ENCODE measurements around the gene TTR. TPM values are rescaled to one million over a fixed set of nuclear protein-coding genes. Genes with fewer than 3 reads are reported as not detected.

The TTR gene
- total and polyA plus RNA-seq, 2 experiments from 2014 or later: not detected

- Histone ChIP-seq H2AFZ (no peak overlapping the region), H3K27me3 (ENCODE audit: insufficient read depth) (no peaks in the 10 kb centered on the region), H3K4me3 (no peak overlapping the region), H3K27ac (ENCODE audit: low read depth) (peak overlapping the region; percentile 3; the same call in 1 of the 2 replicates), H3K36me3 (ENCODE audit: insufficient read depth) (peaks cover 6% of the 10 kb centered on the region; the same call in 1 of the 2 replicates), H3F3A (replicated peaks; ENCODE audit: low read depth) (no peaks in the 10 kb centered on the region), H4K20me1 (replicated peaks; ENCODE audit: insufficient read depth) (no peaks in the 10 kb centered on the region), H3K79me2 (replicated peaks; ENCODE audit: insufficient read depth) (no peaks in the 10 kb centered on the region), H3K9me2 (ENCODE audit: insufficient read depth) (no peaks in the 10 kb centered on the region), H3K4me2 (no peak overlapping the region), H3K4me1 (ENCODE audit: insufficient read depth) (peaks cover 11% of the 10 kb centered on the region)
- TF ChIP-seq CREB1 (CRISPR knock-in tag; IDR thresholded peaks at IDR 0.05; ENCODE audit: low read depth) (no peak), EZH2 (IDR thresholded peaks at IDR 0.05; ENCODE audit: low read depth, unreplicated experiment) (no peak), POLR2AphosphoS5 (IDR thresholded peaks at IDR 0.05; ENCODE audit: low read depth) (no peak), ZNF331 (CRISPR knock-in tag; IDR thresholded peaks at IDR 0.05; ENCODE audit: low read depth) (no peak), ETS1 (IDR thresholded peaks at IDR 0.05) (no peak), JUNB (IDR thresholded peaks at IDR 0.05; ENCODE audit: unreplicated experiment) (no peak), REST (IDR thresholded peaks at IDR 0.05; ENCODE audit: unreplicated experiment) (no peak), ZNF462 (CRISPR knock-in tag; IDR thresholded peaks at IDR 0.05) (no peak), EZH2phosphoT487 (IDR thresholded peaks at IDR 0.05; ENCODE audit: unreplicated experiment) (no peak), ZNF114 (CRISPR knock-in tag; IDR thresholded peaks at IDR 0.05) (no peak)
- DNase-seq (ENCODE audit: low spot score) (peak; percentile 36), ATAC-seq (peak; percentile 84)
- H3K4me1 Mint-ChIP-seq: peaks cover 20% of the 10 kb centered on the region
- H3K4me3 Mint-ChIP-seq: no peak overlapping the region
- peaks cover 26% of the 10 kb centered on the region for H3K36me3 Mint-ChIP-seq (ENCODE audit: low read depth)
- peaks cover 3% of the 10 kb centered on the region for H3K27me3 Mint-ChIP-seq (ENCODE audit: insufficient read depth, low read depth, poor library complexity)
- H3K9me3 Mint-ChIP-seq: no peaks in the 10 kb centered on the region; the same call in 2 of the 3 replicates
- H3K27ac Mint-ChIP-seq: peak overlapping the region; percentile 81
Measured at GRCh38 chr18:31549416-31549815, 42.3 kb upstream of the TTR start.
